Tibial nerve (tissue), 4 donors: ENCODE measurements around the gene WDFY3.

ENCODE experiments used
- CTCF ChIP-seq, 5 experiments: fragments of 200-600 bp in 3 of 5; fragments of 450-650 bp in 2 of 5; sonication (generic) in 3 of 5; IDR thresholded peaks; one replicate each; pipeline ENCODE4 v1.5.1; 2016 to 2019; ENCODE audit warnings: antibody characterized with exemption in 5 of 5, mild to moderate bottlenecking in 3 of 5, moderate library complexity in 2 of 5
- EP300 ChIP-seq, 2 donors: sonication (generic); formaldehyde crosslinking; IDR thresholded peaks; one replicate each; pipeline ENCODE4 v1.6.1; 2017; ENCODE audit warnings: antibody characterized with exemption in 2 of 2, mild to moderate bottlenecking in 1 of 2

GRCh38 chr4:84967243-84967690 lies 777 bp upstream of the WDFY3 start:
- TF ChIP-seq EP300 (IDR thresholded peaks at IDR 0.05) = peak in 1 of 2 donors; percentile 73
- no peak for TF ChIP-seq CTCF (IDR thresholded peaks at IDR 0.05)
